Stimulated activated CD4-positive, alpha-beta T cell treated with anti-CD3 and anti-CD28 coated beads, Interleukin-1b, Interleukin-23, amount 100 ng/mL, for 4 hours (primary cell): ENCODE data around the gene FCHSD2.
"Not testable (repeated sequence)": the region's sequence is repeated elsewhere in the genome, so short reads cannot be mapped to it uniquely, and the experiment has no call there.

Experiments used
- DNase-seq, 2 donors: peaks; one replicate each; pipeline ENCODE4 v3.0.0-alpha.2; 2020; ENCODE audit warnings: low read depth in 2 of 2

The FCHSD2 gene

DNA sequence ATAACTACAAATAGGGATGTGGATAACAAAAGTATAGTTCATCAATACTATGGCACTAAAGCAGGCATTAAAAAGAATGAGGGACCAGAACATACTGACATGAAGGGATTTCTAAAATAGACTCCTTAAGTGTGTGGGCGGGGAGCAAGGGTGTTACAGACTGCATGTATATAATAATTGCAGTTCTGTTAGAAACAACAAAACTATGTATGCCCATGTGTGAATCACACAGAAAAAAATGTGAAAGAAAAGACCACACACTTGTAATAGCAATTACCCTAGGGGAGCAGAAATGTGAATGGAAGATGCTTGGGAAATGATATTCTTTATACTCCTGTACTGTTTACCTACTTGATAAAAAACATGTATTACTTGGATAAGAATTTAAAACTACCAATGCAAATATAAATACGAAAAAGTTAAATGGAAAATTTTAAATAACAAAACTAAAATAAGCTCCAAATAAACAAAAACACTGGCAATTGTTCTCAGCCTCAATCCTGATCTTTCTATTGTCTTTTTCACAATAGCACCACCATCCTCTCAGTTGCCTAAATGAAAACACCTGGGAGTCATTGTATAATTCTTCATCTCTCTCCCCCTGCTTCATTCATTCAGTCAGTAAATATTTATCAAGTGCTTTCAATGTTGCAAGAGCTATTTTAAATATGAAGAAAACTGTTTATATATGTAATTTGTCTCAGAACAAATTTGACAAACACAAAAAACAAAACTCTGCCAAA lies 129.8 kb downstream of the FCHSD2 start:
- no peak for DNase-seq

- no peak for DNase-seq
These were observed 130.8 kb downstream of the FCHSD2 start for GRCh38 chr11:73011126-73011817.

DNA sequence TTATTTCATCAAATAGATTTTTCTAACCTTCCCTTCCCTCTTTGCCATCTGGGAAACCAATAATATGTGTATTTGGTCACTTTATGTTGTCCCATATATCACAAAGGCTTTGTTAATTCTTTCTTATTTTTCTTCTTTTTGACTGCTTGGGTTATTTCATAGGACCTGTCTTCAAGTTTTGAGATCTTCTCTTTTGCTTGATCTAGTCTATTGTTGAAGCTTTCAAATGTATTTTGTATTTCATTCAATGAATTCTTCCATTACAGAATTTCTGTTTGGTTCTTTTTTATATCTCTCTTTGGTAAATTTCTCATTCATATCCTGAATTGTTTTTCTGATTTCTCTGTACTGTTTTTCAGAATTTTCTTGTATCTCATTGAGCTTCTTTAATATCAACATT lies 132.1 kb downstream of the FCHSD2 start:
- DNase-seq = no peak

DNA sequence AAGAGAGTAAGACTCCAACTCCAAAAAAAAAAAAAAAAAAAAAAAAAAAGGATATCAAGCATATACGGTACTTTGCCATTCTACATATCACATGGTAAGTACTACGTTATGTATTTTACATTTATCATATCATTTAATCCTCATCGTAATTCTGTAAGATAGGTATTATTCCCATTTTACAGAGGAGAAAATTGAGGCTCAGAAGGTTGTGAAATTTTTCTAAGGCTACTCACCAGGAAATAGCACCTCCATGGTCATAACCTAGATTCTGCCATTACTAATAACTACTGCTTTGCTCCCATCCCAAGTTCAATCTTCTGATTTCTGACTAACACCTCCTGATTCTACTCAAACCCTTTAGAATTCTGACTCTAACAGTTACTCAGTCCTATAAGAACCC lies 138.0 kb downstream of the FCHSD2 start:
- no peak for DNase-seq

DNA sequence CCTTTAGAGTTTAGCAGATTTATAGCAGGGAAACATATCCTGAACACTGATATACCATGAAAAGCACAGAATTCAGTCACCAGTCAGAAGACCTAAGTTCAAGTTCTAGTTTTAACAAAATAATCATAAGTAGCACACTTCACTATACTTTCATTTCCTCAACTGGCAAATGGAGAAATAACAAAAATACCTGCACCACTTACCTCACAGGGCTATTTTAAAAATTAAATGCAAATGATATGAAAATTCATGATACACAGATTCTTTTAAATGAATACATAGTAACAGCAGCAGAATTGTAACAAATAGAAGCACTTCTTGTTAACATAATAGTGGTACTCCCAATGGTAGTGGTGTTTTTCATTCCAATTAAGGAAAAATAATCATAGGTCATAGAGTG lies 139.0 kb downstream of the FCHSD2 start:
- DNase-seq = no peak

DNA sequence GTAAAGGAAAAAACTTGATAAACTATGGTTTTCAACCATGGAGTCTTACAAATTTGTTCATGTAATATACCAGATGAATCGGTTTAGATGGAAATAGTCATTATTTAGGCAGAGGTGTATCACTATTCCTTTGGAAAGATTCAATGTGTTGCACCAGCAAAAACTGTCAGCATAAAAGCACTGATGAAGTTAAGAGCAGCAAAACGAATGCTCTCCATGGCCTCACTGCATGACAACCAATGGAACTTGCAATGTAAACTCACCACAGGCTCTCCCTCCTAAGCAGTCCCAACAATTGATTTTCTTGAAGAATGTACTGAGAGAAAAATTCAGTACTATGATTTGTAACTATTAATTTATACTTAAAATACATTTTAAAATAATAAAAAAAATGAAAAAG lies 139.9 kb downstream of the FCHSD2 start:
- DNase-seq = no peak

- no peak for DNase-seq
These were observed 140.5 kb downstream of the FCHSD2 start for GRCh38 chr11:73001615-73002014.

- no peak for DNase-seq
These were observed 143.4 kb downstream of the FCHSD2 start for GRCh38 chr11:72998676-72999075.

DNA sequence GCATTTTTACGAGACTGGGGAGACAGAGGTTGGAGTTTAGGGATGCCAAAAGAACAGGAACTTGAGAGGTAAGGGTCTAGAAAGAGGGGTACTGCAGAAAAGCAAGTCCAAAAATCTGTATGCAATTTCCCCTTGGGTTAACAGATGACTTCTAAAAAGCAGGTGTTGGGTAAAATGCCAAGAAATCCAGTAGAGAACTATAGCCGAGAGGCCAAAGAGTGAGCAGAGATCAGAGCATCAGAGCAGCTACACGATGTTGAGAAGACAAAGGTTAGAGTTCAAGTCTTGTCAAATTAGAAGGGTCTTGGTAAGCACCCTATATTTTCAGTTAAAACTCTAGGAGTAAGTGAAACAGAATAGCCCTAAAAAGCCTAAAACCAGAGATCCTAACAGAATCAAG lies 145.2 kb downstream of the FCHSD2 start:
- DNase-seq = no peak

- DNase-seq = no peak
These were observed 152.4 kb downstream of the FCHSD2 start for GRCh38 chr11:72989727-72990126.

DNA sequence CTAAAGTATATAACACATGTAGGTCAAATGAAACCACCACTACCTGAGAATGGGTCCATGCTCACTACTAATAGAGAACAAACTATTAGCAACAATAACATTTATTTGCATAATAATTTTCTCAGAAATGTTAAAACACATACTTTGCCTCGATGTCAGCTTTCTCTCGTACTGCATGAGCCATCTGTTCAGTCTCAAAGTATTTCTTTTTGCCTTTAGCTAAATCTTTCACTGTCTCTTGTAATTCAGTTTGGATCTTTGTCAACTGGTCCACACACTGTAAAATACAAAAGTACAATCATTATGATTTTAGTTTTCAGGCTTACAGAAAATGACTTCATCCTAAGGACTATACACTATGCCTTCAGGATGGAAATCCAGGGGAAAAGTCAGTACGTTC lies 153.3 kb downstream of the FCHSD2 start:
- DNase-seq = no peak

DNA sequence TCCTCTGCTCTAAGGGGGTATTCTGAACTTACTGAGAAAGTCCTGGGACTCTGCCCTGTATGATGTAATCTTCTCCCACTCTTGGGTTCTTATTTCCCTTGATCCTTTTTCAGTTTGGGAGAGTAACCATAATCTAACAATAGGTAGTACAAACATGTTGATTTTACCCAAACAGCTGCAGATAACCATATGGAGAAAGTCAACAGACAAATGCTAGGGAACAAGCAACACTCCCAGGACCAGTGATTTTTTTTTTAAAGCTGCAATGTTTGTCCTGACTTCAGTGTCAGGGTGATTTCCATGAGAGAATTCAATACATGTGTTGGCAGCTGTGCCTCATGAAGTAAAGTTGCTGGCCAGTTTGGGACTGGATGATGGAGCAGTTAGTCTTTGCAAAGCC lies 156.5 kb downstream of the FCHSD2 start:
- DNase-seq = no peak

- DNase-seq = no peak
These were observed 157.6 kb downstream of the FCHSD2 start for GRCh38 chr11:72984453-72985077.

- no peak for DNase-seq
These were observed 158.6 kb downstream of the FCHSD2 start for GRCh38 chr11:72983560-72983959.

DNA sequence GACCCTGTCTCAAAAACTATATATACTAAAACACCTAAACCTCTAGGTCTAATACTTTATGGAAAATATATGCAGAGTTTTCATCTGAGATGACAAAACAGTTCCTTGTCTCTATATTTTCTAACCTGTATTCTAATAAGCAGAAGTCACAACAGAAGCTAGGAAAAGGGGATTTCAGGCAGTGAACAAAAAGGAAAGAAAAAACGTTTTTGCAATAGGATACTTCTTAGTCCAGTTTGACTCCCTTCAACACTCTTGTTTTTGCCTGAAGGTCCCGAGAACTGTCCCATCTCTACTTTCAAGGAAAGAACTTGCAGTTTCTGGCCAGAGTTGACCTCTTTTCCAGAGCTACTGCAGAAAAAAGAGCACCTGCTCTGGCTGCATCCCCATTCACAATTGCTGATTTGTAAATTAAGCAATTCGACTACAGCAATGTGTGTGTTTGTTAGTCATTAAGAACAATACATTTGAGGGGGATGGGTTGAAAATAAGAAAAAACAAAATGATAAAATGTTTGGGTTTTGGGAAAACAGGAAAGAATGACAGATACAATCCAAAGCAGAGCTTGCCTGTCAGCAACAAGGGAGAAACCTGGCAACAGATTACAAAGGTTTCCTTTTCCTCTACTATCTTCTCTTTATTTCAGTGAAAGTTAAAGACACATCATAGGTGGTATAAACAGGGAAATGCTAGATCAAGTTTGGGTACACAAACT lies 160.0 kb downstream of the FCHSD2 start:
- no peak for DNase-seq

GRCh38 chr11:72981080-72981479 lies 161.0 kb downstream of the FCHSD2 start:
- DNase-seq = no peak

GRCh38 chr11:72977782-72978181 lies 164.3 kb downstream of the FCHSD2 start:
- not testable (repeated sequence) for DNase-seq

- not testable (repeated sequence) for DNase-seq
These were observed 165.6 kb downstream of the FCHSD2 start for GRCh38 chr11:72976522-72976892.

- DNase-seq = no peak
These were observed 166.2 kb downstream of the FCHSD2 start for GRCh38 chr11:72975778-72976521.

GRCh38 chr11:72974487-72975205 lies 167.5 kb downstream of the FCHSD2 start:
- no peak for DNase-seq

GRCh38 chr11:72972496-72973128 lies 169.5 kb downstream of the FCHSD2 start:
- DNase-seq = no peak
